Measurements from ENCODE around the gene NANP.

Gene NANP

GRCh38 chr20:25580711-25581110 lies 43.1 kb downstream of the NANP start:
- no peak for DNase-seq (ENCODE audit: low spot score)
- TF ChIP-seq, protein P1, sequence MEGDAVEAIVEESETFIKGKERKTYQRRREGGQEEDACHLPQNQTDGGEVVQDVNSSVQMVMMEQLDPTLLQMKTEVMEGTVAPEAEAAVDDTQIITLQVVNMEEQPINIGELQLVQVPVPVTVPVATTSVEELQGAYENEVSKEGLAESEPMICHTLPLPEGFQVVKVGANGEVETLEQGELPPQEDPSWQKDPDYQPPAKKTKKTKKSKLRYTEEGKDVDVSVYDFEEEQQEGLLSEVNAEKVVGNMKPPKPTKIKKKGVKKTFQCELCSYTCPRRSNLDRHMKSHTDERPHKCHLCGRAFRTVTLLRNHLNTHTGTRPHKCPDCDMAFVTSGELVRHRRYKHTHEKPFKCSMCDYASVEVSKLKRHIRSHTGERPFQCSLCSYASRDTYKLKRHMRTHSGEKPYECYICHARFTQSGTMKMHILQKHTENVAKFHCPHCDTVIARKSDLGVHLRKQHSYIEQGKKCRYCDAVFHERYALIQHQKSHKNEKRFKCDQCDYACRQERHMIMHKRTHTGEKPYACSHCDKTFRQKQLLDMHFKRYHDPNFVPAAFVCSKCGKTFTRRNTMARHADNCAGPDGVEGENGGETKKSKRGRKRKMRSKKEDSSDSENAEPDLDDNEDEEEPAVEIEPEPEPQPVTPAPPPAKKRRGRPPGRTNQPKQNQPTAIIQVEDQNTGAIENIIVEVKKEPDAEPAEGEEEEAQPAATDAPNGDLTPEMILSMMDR (IDR thresholded peaks at IDR 0.05; ENCODE audit: borderline replicate concordance, control extremely low read depth, extremely low read depth, insufficient read depth, missing control alignments) = no peak

GRCh38 chr20:25579081-25579770 lies 44.6 kb downstream of the NANP start:
- in situ Hi-C loops (cut with MboI; ENCODE audit: low sequenced_read_pairs, unreplicated experiment) = no loop called here
- TF ChIP-seq, protein P1 (IDR thresholded peaks at IDR 0.05; ENCODE audit: borderline replicate concordance, control extremely low read depth, extremely low read depth, insufficient read depth, missing control alignments) = no peak
- DNase-seq (ENCODE audit: low spot score) = no peak

More at GRCh38 chr20:25580711-25581110, 43.1 kb downstream of the NANP start:
- in situ Hi-C loops (cut with MboI; ENCODE audit: low sequenced_read_pairs, unreplicated experiment) = no loop called here

GRCh38 chr20:25576783-25577530 lies 46.9 kb downstream of the NANP start:
- DNase-seq (ENCODE audit: low spot score) = no peak
- TF ChIP-seq, protein P1 (IDR thresholded peaks at IDR 0.05; ENCODE audit: borderline replicate concordance, control extremely low read depth, extremely low read depth, insufficient read depth, missing control alignments) = no peak
- in situ Hi-C loops (cut with MboI; ENCODE audit: low sequenced_read_pairs, unreplicated experiment) = no loop called here

GRCh38 chr20:25574411-25574810 lies 49.4 kb downstream of the NANP start:
- TF ChIP-seq, protein P1 (IDR thresholded peaks at IDR 0.05; ENCODE audit: borderline replicate concordance, control extremely low read depth, extremely low read depth, insufficient read depth, missing control alignments) = no peak
- in situ Hi-C loops (cut with MboI; ENCODE audit: low sequenced_read_pairs, unreplicated experiment) = no loop called here
- DNase-seq (ENCODE audit: low spot score) = no peak

DNA sequence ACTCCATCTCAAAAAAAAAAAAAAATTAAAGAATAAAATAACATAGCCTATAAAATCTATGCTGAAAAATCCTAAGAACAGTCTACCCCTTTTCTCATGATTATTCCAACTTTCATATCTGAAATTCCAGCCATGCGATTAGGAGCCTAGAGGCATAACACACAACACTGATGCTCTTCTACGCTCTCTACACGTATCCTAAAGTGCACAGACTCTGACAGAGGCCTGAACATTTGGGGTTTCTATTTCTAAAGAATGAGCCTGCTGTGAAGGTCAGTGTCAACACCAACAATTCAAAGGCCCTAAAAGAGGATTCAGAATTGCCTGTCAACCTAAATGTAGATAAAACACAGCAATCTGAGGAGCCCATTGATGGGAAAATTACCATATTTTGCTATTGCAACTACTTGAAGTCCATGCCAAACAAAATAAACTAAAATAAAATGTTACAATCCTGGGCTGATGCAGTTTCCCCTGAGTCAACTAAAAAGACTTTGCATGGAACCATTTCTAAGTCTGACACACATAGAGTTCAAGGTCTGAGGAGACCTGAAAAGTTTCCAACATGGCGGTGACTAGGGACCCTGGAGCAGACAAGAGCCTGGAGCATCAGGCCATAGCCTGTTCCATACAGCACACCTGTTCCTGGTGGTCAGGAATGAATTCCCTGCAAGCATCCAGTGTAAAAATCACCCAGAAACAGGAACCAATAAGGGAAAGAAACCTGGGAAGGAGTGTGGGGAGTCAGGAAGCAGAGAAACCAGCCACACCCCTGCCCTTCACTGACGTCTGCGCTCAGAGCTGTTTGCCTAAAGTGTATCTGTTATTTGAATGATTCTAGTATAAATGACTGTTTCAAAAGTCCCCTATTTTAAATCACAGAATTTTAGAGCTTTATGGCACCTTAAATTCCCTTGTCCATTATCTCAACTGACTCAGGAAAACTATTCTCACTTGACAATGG lies 50.2 kb downstream of the NANP start:
- no peak for DNase-seq (ENCODE audit: low spot score)
- in situ Hi-C loops (cut with MboI; ENCODE audit: low sequenced_read_pairs, unreplicated experiment) = no loop called here
- TF ChIP-seq, protein P1 (IDR thresholded peaks at IDR 0.05; ENCODE audit: borderline replicate concordance, control extremely low read depth, extremely low read depth, insufficient read depth, missing control alignments) = no peak

DNA sequence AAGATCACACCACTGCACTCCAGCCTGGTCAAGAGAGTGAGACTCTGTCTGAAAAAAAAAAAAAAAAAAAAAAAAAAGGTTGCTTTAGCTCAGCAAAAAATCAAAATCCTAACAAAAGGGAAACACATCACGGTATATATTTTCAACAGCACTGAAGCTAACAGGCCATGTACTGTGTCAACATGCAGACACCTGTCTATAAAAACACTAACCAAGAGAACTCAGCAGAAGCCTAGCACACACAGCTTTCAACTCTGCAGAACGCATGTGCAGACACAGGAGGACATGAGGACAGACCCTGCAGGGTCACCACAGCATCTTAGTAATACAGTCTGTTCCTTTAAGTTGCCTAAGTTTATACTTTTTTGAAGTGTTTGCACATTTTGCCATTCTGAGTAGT lies 52.0 kb downstream of the NANP start:
- TF ChIP-seq, protein P1 (IDR thresholded peaks at IDR 0.05; ENCODE audit: borderline replicate concordance, control extremely low read depth, extremely low read depth, insufficient read depth, missing control alignments) = no peak
- no peak for DNase-seq (ENCODE audit: low spot score)
- in situ Hi-C loops (cut with MboI; ENCODE audit: low sequenced_read_pairs, unreplicated experiment) = no loop called here
